HL-60 (cell line): ENCODE data around the gene DIP2C.

Source experiments
- CTCF ChIP-seq: IDR thresholded peaks from one replicate; pipeline ENCODE4 v1.5.1; 2011; ENCODE audit warnings: low read length, control low read depth, inconsistent platforms; ENCODE audit not compliant: insufficient read depth
- GABPA ChIP-seq: IDR thresholded peaks from 2 replicates; pipeline ENCODE4 v1.6.1; 2012; ENCODE audit warnings: low read depth
- POLR2AphosphoS5 ChIP-seq: IDR thresholded peaks from 2 replicates; pipeline ENCODE4 v1.6.1; 2012; ENCODE audit warnings: low read depth
- REST ChIP-seq: IDR thresholded peaks from 2 replicates; pipeline ENCODE4 v1.6.1; 2012; ENCODE audit warnings: low read depth; ENCODE audit not compliant: insufficient replicate concordance
- SPI1 ChIP-seq: IDR thresholded peaks from 2 replicates; pipeline ENCODE4 v1.6.1; 2012; ENCODE audit warnings: low read depth, mild to moderate bottlenecking, borderline replicate concordance

GRCh38 chr10:285216-285615 lies 404.3 kb downstream of the DIP2C start:
- no peak for TF ChIP-seq POLR2AphosphoS5
- no peak for TF ChIP-seq CTCF
- TF ChIP-seq SPI1 = no peak
- no peak for TF ChIP-seq REST
- no peak for TF ChIP-seq GABPA
